HG03175 (cell line): ENCODE data around the gene CRYBG1.
A peak's percentile ranks its signal among the peaks of the same experiment; 100 is the strongest.
"Not testable (repeated sequence)": the region's sequence is repeated elsewhere in the genome, so short reads cannot be mapped to it uniquely, and the experiment has no call there.

Source experiments
- ATAC-seq: cut with Tn5 transposase; IDR thresholded peaks from one replicate; pipeline ENCODE4 v1.9.1; 2021; ENCODE audit warnings: mild to moderate bottlenecking, moderate library complexity; ENCODE audit not compliant: unreplicated experiment

CRYBG1 gene

GRCh38 chr6:106581468-106581867, 221.0 kb downstream of the CRYBG1 start:
- ATAC-seq = no peak

- ATAC-seq = no peak
Measured at GRCh38 chr6:106586815-106587415, 226.4 kb downstream of the CRYBG1 start.

GRCh38 chr6:106588937-106589336, 228.4 kb downstream of the CRYBG1 start:
- not testable (repeated sequence) for ATAC-seq

- no peak for ATAC-seq
Measured at GRCh38 chr6:106591111-106591825, 230.8 kb downstream of the CRYBG1 start.

GRCh38 chr6:106599440-106599839, 238.9 kb downstream of the CRYBG1 start:
- ATAC-seq = no peak

- ATAC-seq = no peak
Measured at GRCh38 chr6:106600329-106600728, 239.8 kb downstream of the CRYBG1 start.

- ATAC-seq = peak; percentile 76
Measured at GRCh38 chr6:106608080-106608668, 247.7 kb downstream of the CRYBG1 start.

- ATAC-seq = peak; percentile 54
Measured at GRCh38 chr6:106609699-106610098, 249.2 kb downstream of the CRYBG1 start.

- ATAC-seq = no peak
Measured at GRCh38 chr6:106611030-106611429, 250.5 kb downstream of the CRYBG1 start.

- ATAC-seq = no peak
Measured at GRCh38 chr6:106612671-106613416, 252.3 kb downstream of the CRYBG1 start.

- ATAC-seq = no peak
Measured at GRCh38 chr6:106613590-106613989, 253.1 kb downstream of the CRYBG1 start.

- ATAC-seq = no peak
Measured at GRCh38 chr6:106614166-106614565, 253.6 kb downstream of the CRYBG1 start.

- no peak for ATAC-seq
Measured at GRCh38 chr6:106614592-106615257, 254.2 kb downstream of the CRYBG1 start.

GRCh38 chr6:106617302-106617701, 256.8 kb downstream of the CRYBG1 start:
- ATAC-seq = peak; percentile 69

GRCh38 chr6:106617857-106618256, 257.3 kb downstream of the CRYBG1 start:
- ATAC-seq = no peak

- no peak for ATAC-seq
Measured at GRCh38 chr6:106618324-106618723, 257.8 kb downstream of the CRYBG1 start.

- no peak for ATAC-seq
Measured at GRCh38 chr6:106619223-106619622, 258.7 kb downstream of the CRYBG1 start.

- no peak for ATAC-seq
Measured at GRCh38 chr6:106620931-106621672, 260.6 kb downstream of the CRYBG1 start.
